Naive B cell (primary cell): ENCODE data around the gene CEP120. TPM values are rescaled to one million over a fixed set of nuclear protein-coding genes. Genes with fewer than 3 reads are reported as not detected.
A peak's percentile ranks its signal among the peaks of the same experiment; 100 is the strongest.
"Not testable (repeated sequence)": the region's sequence is repeated elsewhere in the genome, so short reads cannot be mapped to it uniquely, and the experiment has no call there.

ENCODE experiments used
- ATAC-seq, 2 donors: fragments of 150-1000 bp; cut with Tn5 transposase; 2 replicates each; pipeline ENCODE4 v1.10.0; 2021; ENCODE audit warnings: low read depth in 2 of 2, mild to moderate bottlenecking in 2 of 2, moderate library complexity in 2 of 2
- DNase-seq: peaks from one replicate; pipeline ENCODE4 v3.0.0; 2022
- H3K27ac Mint-ChIP-seq, 6 donors: one replicate each; pipeline ENCODE4 v1.8.0; 2020 to 2022; ENCODE audit warnings: mild to moderate bottlenecking in 6 of 6, mixed read lengths in 6 of 6, moderate library complexity in 5 of 6, inconsistent platforms in 2 of 6
- H3K27me3 Mint-ChIP-seq, 3 donors: one replicate each; pipeline ENCODE4 v1.8.0; 2021 to 2022; ENCODE audit warnings: mixed read lengths in 3 of 3, mild to moderate bottlenecking in 1 of 3
- H3K36me3 Mint-ChIP-seq, 2 donors: one replicate each; pipeline ENCODE4 v1.8.0; 2020 to 2022; ENCODE audit warnings: mixed read lengths in 2 of 2, inconsistent platforms in 1 of 2, mild to moderate bottlenecking in 1 of 2
- H3K4me1 Mint-ChIP-seq, 3 donors: one replicate each; pipeline ENCODE4 v1.8.0; 2020 to 2022; ENCODE audit warnings: mixed read lengths in 3 of 3, inconsistent platforms in 1 of 3, mild to moderate bottlenecking in 1 of 3, moderate library complexity in 1 of 3
- H3K4me3 Mint-ChIP-seq, 8 donors: one replicate each; pipeline ENCODE4 v1.8.0; 2020 to 2022; ENCODE audit warnings: mild to moderate bottlenecking in 8 of 8, mixed read lengths in 8 of 8, moderate library complexity in 8 of 8, inconsistent platforms in 2 of 8
- H3K9me3 Mint-ChIP-seq, 7 donors: one replicate each; pipeline ENCODE4 v1.8.0; 2020 to 2022; ENCODE audit warnings: mixed read lengths in 7 of 7, mild to moderate bottlenecking in 5 of 7, inconsistent platforms in 2 of 7, moderate library complexity in 1 of 7
- polyA plus RNA-seq, 6 donors: library from polyadenylated mRNA; unstranded; fragments of 300-500 nt; fragmentation: Illumina TruSeq; gene quantifications; one replicate each; pipeline ENCODE4 v1.2.3, GENCODE V29; 2021; ENCODE audit warnings: low read depth in 6 of 6

The CEP120 gene
- polyA plus RNA-seq, 6 donors from 2014 or later: 15.8 to 45.9 (median 31.2) TPM

- DNase-seq: no peak
- no peak for ATAC-seq
- Mint-ChIP-seq H3K4me3 (no peak overlapping the region), H3K36me3 (no peaks in the 10 kb centered on the region), H3K27ac (peak overlapping the region in 1 of 6 donors; percentile 33), H3K27me3 (peaks cover 0 to 24% (median 6%) of the 10 kb centered on the region in 3 donors), H3K4me1 (peaks cover 0 to 6% (median 0%) of the 10 kb centered on the region in 3 donors), H3K9me3 (peaks cover 0 to 2% (median 0%) of the 10 kb centered on the region in 7 donors)
Measured at GRCh38 chr5:123429993-123430392, 6.8 kb upstream of the CEP120 start.

- ATAC-seq (no peak), DNase-seq (no peak)
- Mint-ChIP-seq H3K27ac (peak overlapping the region in 1 of 6 donors; percentile 33), H3K36me3 (no peaks in the 10 kb centered on the region), H3K27me3 (peaks cover 0 to 18% (median 6%) of the 10 kb centered on the region in 3 donors), H3K4me1 (peaks cover 0 to 8% (median 1%) of the 10 kb centered on the region in 3 donors), H3K4me3 (no peak overlapping the region), H3K9me3 (peaks cover 0 to 2% (median 0%) of the 10 kb centered on the region in 7 donors)
Measured at GRCh38 chr5:123429221-123429954, 6.2 kb upstream of the CEP120 start.

GRCh38 chr5:123428521-123429220 lies 5.5 kb upstream of the CEP120 start:
- Mint-ChIP-seq H3K4me3 (no peak overlapping the region), H3K27me3 (peaks cover 0 to 15% (median 6%) of the 10 kb centered on the region in 3 donors), H3K36me3 (no peaks in the 10 kb centered on the region), H3K27ac (peak overlapping the region in 2 of 6 donors; percentile 33 to 41), H3K9me3 (peaks cover 0 to 2% (median 0%) of the 10 kb centered on the region in 7 donors), H3K4me1 (peaks cover 5 to 14% (median 9%) of the 10 kb centered on the region in 3 donors)
- DNase-seq (no peak), ATAC-seq (no peak)

- Mint-ChIP-seq H3K4me3 (no peak overlapping the region), H3K9me3 (peaks cover 0 to 2% (median 0%) of the 10 kb centered on the region in 7 donors), H3K36me3 (no peaks in the 10 kb centered on the region), H3K27ac (no peak overlapping the region), H3K27me3 (peaks cover 0 to 14% (median 0%) of the 10 kb centered on the region in 3 donors), H3K4me1 (peaks cover 5 to 14% (median 9%) of the 10 kb centered on the region in 3 donors)
- DNase-seq (no peak), ATAC-seq (no peak)
Measured at GRCh38 chr5:123427281-123427680, 4.1 kb upstream of the CEP120 start.

- Mint-ChIP-seq H3K27ac (peak overlapping the region in 3 of 6 donors; percentile 28 to 86 (median 56)), H3K27me3 (peaks cover 0 to 7% (median 0%) of the 10 kb centered on the region in 3 donors), H3K36me3 (no peaks in the 10 kb centered on the region), H3K9me3 (peaks cover 0 to 2% (median 0%) of the 10 kb centered on the region in 7 donors), H3K4me1 (peaks cover 5 to 14% (median 9%) of the 10 kb centered on the region in 3 donors), H3K4me3 (peak overlapping the region in 6 of 8 donors; percentile 5 to 62 (median 28))
- DNase-seq: no peak
- no peak for ATAC-seq
Measured at GRCh38 chr5:123425431-123425830, 2.2 kb upstream of the CEP120 start.

- Mint-ChIP-seq H3K36me3 (no peaks in the 10 kb centered on the region), H3K4me1 (peaks cover 5 to 16% (median 8%) of the 10 kb centered on the region in 3 donors), H3K27ac (peak overlapping the region in 1 of 6 donors; percentile 98), H3K4me3 (no peak overlapping the region), H3K27me3 (no peaks in the 10 kb centered on the region), H3K9me3 (peaks cover 0 to 2% (median 0%) of the 10 kb centered on the region in 7 donors)
- DNase-seq: peak; percentile 4
- ATAC-seq: no peak
Measured at GRCh38 chr5:123422433-123423277, 548 bp downstream of the CEP120 start.

GRCh38 chr5:123421773-123422172 lies 1.4 kb downstream of the CEP120 start:
- Mint-ChIP-seq H3K9me3 (peaks cover 0 to 2% (median 0%) of the 10 kb centered on the region in 7 donors), H3K27ac (no peak overlapping the region), H3K36me3 (no peaks in the 10 kb centered on the region), H3K27me3 (no peaks in the 10 kb centered on the region), H3K4me1 (peaks cover 5 to 18% (median 8%) of the 10 kb centered on the region in 3 donors), H3K4me3 (no peak overlapping the region)
- ATAC-seq: no peak
- DNase-seq: no peak

GRCh38 chr5:123414974-123415373 lies 8.2 kb downstream of the CEP120 start:
- DNase-seq (no peak), ATAC-seq (no peak)
- no peaks in the 10 kb centered on the region for H3K9me3 Mint-ChIP-seq
- H3K4me1 Mint-ChIP-seq: peaks cover 0 to 23% (median 16%) of the 10 kb centered on the region in 3 donors
- peak overlapping the region in 2 of 6 donors; percentile 0 to 90 for H3K27ac Mint-ChIP-seq
- H3K36me3 Mint-ChIP-seq: peaks cover 15 to 23% of the 10 kb centered on the region in 2 donors
- no peak overlapping the region for H3K4me3 Mint-ChIP-seq
- H3K27me3 Mint-ChIP-seq: no peaks in the 10 kb centered on the region

- no peaks in the 10 kb centered on the region for H3K27me3 Mint-ChIP-seq
- DNase-seq: no peak
- H3K4me3 Mint-ChIP-seq: no peak overlapping the region
- no peak overlapping the region for H3K27ac Mint-ChIP-seq
- no peak for ATAC-seq
- H3K9me3 Mint-ChIP-seq: no peaks in the 10 kb centered on the region
- H3K36me3 Mint-ChIP-seq: peaks cover 32 to 34% of the 10 kb centered on the region in 2 donors
- H3K4me1 Mint-ChIP-seq: peaks cover 4 to 31% (median 18%) of the 10 kb centered on the region in 3 donors
Measured at GRCh38 chr5:123412206-123412605, 11.0 kb downstream of the CEP120 start.

GRCh38 chr5:123401999-123402398 lies 21.2 kb downstream of the CEP120 start:
- peaks cover 40 to 66% of the 10 kb centered on the region in 2 donors for H3K36me3 Mint-ChIP-seq
- H3K27ac Mint-ChIP-seq: peak overlapping the region in 4 of 6 donors; percentile 18 to 93 (median 64)

GRCh38 chr5:123401320-123401719 lies 21.9 kb downstream of the CEP120 start:
- Mint-ChIP-seq H3K27me3 (no peaks in the 10 kb centered on the region), H3K36me3 (peaks cover 43 to 59% of the 10 kb centered on the region in 2 donors), H3K4me1 (peaks cover 31 to 40% (median 38%) of the 10 kb centered on the region in 3 donors), H3K9me3 (no peaks in the 10 kb centered on the region), H3K4me3 (no peak overlapping the region), H3K27ac (peak overlapping the region in 3 of 6 donors; percentile 28 to 80 (median 35))
- DNase-seq (no peak), ATAC-seq (no peak)

More at GRCh38 chr5:123401999-123402398, 21.2 kb downstream of the CEP120 start:
- not testable (repeated sequence) for H3K27me3 Mint-ChIP-seq, ATAC-seq, H3K4me3 Mint-ChIP-seq, H3K9me3 Mint-ChIP-seq, DNase-seq
- H3K4me1 Mint-ChIP-seq: peaks cover 26 to 41% (median 38%) of the 10 kb centered on the region in 3 donors

- Mint-ChIP-seq H3K4me1 (peaks cover 31 to 35% (median 35%) of the 10 kb centered on the region in 3 donors), H3K27ac (peak overlapping the region in 2 of 6 donors; percentile 28 to 70), H3K36me3 (peaks cover 38 to 54% of the 10 kb centered on the region in 2 donors)
- not testable (repeated sequence) for H3K9me3 Mint-ChIP-seq, H3K4me3 Mint-ChIP-seq, ATAC-seq, DNase-seq, H3K27me3 Mint-ChIP-seq
Measured at GRCh38 chr5:123400870-123401291, 22.3 kb downstream of the CEP120 start.
